WI38 (cell line): Measurements from ENCODE around the gene RIMKLB.

Experiments
- H3K4me3 ChIP-seq: 2 replicates; pipeline ENCODE4 v1.5.1; 2011; ENCODE audit warnings: low read depth, mild to moderate bottlenecking, control low read depth, low read length
- TF ChIP-seq, protein P1 (sequence below): IDR thresholded peaks from 2 replicates; pipeline ENCODE4 v1.5.1; 2012; ENCODE audit warnings: low read depth, mild to moderate bottlenecking, control low read depth, low read length

The RIMKLB gene

DNA sequence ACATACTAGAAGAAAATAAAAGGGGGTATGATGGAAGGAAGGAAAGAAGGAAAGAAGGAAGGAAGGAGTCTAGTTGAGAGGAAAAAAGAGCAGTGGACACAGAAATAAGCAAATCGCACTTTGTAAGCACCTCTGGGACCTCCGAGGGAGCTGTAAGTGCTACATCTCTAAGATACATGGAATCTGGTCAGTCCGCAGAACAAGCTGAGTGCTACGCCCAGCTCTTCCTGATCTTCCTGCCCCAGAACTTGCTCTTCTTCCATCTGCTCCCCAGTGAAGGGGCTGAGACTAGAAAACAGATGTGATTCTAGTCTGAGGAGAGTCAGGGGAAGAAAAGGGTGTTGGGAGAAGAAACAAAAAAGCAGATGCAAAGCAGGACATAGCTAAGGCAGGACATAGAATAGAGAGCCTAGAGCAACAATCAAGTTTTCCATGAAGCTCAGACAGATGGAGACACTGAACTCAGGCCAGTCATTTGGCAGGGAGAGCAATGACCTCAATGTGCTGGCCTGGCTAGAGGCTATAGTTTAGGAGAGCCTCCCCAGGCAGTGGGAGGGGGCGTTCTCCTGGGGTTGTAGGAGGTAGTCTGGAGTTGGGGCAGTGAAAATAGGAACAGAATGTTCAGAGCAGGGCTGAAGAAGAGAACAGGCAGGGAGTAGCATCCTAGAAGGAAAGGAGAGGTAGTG lies 33.4 kb upstream of the RIMKLB start:
- TF ChIP-seq, protein P1, sequence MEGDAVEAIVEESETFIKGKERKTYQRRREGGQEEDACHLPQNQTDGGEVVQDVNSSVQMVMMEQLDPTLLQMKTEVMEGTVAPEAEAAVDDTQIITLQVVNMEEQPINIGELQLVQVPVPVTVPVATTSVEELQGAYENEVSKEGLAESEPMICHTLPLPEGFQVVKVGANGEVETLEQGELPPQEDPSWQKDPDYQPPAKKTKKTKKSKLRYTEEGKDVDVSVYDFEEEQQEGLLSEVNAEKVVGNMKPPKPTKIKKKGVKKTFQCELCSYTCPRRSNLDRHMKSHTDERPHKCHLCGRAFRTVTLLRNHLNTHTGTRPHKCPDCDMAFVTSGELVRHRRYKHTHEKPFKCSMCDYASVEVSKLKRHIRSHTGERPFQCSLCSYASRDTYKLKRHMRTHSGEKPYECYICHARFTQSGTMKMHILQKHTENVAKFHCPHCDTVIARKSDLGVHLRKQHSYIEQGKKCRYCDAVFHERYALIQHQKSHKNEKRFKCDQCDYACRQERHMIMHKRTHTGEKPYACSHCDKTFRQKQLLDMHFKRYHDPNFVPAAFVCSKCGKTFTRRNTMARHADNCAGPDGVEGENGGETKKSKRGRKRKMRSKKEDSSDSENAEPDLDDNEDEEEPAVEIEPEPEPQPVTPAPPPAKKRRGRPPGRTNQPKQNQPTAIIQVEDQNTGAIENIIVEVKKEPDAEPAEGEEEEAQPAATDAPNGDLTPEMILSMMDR: no peak
- H3K4me3 ChIP-seq: no peak overlapping the region

DNA sequence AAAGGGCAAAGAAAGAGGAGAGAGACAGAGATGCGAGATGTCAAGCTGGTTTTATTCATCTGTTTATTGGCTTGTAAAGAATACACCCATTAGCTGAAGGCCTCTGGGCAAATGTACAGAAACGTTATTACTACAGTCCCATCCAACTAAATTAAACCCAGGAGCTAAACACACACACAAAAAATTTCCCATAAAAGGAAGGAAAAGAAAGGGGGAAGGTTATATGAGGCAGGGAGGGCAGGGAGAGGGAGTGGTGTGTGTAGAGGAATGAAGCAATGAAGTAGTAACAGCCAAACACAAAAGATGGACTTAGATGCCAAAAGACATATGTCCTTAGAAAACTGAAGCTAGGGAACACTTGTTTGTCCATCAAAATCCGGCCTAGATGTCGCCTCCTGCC lies 32.0 kb upstream of the RIMKLB start:
- no peak overlapping the region for H3K4me3 ChIP-seq
- TF ChIP-seq, protein P1: no peak

DNA sequence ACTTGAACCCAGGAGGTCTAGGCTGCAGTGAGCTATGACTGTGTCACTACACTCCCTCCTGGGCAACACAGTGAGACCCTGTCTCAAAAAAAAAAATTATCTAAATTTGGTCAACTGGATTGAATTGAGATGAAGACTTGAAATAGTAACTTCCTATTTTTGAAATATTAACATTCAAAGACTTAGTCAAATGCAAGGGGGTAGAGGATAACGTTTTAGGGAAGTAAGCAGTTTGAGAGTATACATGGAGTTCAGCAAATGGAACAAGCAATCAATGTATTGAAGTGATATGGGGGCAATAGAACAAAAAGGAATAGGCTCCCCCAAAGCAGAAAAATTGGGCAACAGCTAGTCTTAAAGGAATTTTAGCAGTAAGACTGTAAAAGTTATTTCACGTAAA lies 30.5 kb upstream of the RIMKLB start:
- H3K4me3 ChIP-seq: no peak overlapping the region
- TF ChIP-seq, protein P1: no peak

DNA sequence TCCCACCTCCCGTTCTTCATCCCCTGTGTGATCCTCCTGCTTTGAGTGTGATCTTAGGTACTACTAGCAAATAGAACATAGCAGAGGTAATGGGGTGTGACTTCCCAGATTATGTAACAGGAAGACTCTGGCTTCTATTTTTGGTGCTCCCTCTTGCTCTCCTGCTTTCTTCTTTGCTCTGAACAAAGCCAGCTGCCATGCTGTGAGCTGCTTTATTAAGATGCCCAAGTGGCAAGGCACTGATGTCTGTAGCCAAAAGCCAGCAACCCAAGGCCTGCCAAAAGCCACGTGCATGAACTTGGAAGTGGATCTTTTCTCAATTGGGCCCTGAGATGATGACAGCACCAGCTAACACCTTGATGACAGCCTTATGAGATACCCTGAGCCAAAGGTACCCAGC lies 29.4 kb upstream of the RIMKLB start:
- H3K4me3 ChIP-seq: no peak overlapping the region
- TF ChIP-seq, protein P1: no peak

DNA sequence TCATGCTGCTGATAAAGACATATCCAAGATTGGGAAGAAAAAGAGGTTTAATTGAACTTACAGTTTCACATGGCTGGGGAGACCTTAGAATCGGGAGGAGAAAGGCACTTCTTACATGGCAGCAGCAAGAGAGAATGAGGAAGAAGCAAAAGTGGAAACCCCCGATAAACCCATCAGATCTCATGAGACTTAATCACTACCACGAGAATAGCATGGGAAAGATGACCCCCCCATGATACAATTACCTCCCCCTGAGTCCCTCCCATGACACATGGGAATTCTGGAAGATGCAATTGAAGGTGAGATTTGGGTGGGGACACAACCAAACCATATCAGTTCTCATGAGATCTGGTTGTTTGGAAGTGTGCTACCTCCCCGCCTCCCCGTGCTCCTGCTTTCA lies 25.4 kb upstream of the RIMKLB start:
- H3K4me3 ChIP-seq: no peak overlapping the region
- TF ChIP-seq, protein P1: no peak

DNA sequence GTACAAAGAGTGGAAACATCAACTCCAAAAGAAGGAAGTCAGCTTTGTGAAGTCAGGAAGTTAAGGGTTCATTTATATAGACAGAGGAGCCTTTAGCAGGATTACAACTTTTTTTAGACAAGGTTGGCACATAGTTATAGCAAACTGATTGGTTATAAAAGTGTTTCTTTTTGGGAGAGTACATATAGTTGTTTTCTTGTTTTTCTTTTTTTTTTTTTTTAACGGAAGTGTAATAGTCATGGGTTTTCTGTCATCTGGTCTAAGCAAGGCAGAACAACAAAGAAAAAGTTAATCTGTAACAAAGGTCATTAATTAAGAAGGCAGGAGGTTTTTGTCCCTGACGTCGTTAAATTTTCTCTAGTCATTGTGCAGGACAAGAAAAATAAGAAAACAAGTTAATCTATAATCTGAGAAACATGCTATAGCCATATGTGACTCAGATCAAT lies 22.2 kb upstream of the RIMKLB start:
- no peak overlapping the region for H3K4me3 ChIP-seq
- TF ChIP-seq, protein P1: no peak

DNA sequence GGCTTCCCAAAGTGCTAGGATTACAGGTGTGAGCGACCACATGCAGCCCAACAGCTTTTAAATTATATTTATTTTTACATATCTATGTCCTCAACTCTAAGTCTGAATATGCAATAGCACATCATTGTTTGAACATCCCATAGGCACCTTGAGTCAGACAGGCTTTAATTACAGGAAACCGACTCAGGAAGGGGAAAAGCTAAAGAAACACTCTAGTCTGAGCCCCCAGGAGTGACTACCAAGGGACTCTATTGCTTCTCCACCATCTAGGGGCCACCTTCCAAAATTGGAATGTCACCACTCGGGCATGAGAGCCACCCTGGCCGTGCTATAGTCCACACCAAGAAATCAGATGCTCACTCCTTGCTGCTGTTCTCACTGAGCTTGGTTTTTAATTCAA lies 21.1 kb upstream of the RIMKLB start:
- TF ChIP-seq, protein P1: no peak

More for the DNA sequence above, 21.1 kb upstream of the RIMKLB start:
- H3K4me3 ChIP-seq: no peak overlapping the region
